Cardiac fibroblast (primary cell): ENCODE measurements around the gene TRMT2A.
"Not testable (repeated sequence)": the region's sequence is repeated elsewhere in the genome, so short reads cannot be mapped to it uniquely, and the experiment has no call there.

Experiments
- DNase-seq, 2 donors: peaks; one replicate each; pipeline versions ENCODE4 v3.0.0 to v3.0.0-alpha.2; 2010; ENCODE audit warnings: low read depth in 2 of 2
- H3K4me3 ChIP-seq, 2 donors: replicated peaks in 1 of 2; 1 replicate in 1 of 2; 2 replicates in 1 of 2; pipeline ENCODE4 v1.5.1; 2011; ENCODE audit warnings: low read depth in 2 of 2, low read length in 2 of 2, mild to moderate bottlenecking in 2 of 2, moderate library complexity in 1 of 2
- TF ChIP-seq, protein P1 (sequence below): IDR thresholded peaks from one replicate; pipeline ENCODE4 v1.5.1; 2011; ENCODE audit warnings: low read depth, mild to moderate bottlenecking, low read length, inconsistent platforms

TRMT2A gene

DNA sequence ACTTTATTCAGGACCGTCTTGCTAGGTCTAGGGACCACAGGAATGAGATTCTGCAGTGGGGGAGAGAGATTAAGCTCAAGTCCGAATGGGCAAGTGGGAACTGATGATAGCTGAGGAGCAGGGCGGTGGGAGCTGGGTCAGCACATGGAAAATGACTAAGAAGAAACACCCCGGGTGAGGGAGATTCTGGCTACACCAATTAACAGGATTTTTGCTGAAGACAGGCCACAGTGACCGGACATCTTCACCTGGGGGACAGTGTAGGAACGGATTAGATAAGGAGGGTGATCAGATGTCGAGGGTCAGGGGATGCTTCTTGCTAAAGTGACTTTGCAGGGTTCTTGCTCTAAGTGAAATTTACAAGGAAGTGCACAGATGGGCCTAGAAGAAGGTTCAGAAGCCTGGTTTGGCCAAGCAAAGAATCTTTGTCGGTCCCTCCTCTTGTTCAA lies 45.5 kb downstream of the TRMT2A start:
- TF ChIP-seq, protein P1, sequence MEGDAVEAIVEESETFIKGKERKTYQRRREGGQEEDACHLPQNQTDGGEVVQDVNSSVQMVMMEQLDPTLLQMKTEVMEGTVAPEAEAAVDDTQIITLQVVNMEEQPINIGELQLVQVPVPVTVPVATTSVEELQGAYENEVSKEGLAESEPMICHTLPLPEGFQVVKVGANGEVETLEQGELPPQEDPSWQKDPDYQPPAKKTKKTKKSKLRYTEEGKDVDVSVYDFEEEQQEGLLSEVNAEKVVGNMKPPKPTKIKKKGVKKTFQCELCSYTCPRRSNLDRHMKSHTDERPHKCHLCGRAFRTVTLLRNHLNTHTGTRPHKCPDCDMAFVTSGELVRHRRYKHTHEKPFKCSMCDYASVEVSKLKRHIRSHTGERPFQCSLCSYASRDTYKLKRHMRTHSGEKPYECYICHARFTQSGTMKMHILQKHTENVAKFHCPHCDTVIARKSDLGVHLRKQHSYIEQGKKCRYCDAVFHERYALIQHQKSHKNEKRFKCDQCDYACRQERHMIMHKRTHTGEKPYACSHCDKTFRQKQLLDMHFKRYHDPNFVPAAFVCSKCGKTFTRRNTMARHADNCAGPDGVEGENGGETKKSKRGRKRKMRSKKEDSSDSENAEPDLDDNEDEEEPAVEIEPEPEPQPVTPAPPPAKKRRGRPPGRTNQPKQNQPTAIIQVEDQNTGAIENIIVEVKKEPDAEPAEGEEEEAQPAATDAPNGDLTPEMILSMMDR: no peak
- no peak for DNase-seq

DNA sequence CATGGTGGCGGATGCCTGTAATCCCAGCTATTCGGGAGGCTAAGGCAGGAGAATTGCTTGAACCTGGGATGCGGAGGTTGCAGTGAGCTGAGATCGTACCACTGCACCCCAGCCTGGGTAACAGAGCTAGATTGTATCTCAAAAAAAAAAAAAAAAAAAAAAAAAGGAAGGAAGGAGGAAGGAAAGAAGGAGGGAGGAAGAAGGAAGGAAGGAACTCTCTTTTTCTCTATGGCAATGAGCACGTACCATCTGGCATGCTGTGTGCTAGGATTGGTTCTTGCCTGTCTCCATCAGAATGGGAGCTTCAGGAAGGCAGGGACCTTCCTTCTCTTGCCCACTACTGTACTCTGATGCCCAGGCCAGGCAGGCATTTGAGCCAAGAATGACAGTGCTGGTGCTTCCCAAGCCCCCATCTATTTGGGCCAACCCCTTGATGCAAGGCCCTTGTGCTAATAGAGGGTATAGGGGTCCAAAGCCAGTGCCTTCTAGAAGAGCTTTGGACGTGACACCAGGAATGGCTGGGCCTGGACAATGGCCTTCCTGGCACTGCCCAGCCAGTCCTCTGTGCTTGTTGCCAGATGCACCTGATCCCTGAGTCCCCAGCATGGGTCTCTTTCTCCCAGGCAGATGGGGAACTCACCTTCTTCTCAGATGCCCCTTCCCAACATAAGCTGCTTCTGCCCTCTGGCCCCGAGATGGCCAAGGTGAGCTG lies 47.5 kb downstream of the TRMT2A start:
- H3K4me3 ChIP-seq: no peak overlapping the region
- TF ChIP-seq, protein P1: no peak

More for the DNA sequence above, 45.5 kb downstream of the TRMT2A start:
- H3K4me3 ChIP-seq: no peak overlapping the region

DNA sequence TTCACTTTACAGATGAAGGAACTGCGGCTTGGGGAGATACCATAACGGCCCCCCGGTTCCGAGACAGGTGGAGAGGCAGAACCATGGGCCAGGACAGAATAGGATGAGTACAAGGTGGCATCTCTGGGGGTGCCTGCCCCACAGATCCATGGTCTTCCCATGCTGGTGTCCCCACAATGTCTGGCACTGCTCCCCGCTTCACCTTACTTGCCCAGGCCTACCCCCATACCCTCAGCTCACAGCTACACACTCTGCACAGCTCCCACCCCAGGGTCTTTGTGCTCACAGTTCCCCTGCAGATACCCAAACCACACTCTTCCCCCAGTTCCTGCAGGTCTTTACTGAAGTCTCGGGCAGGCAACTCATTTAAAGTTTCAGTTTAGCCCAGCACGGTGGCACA lies 48.4 kb downstream of the TRMT2A start:
- TF ChIP-seq, protein P1: no peak
- no peak for DNase-seq
- no peak overlapping the region for H3K4me3 ChIP-seq

More for the DNA sequence above, 47.5 kb downstream of the TRMT2A start:
- DNase-seq: no peak

DNA sequence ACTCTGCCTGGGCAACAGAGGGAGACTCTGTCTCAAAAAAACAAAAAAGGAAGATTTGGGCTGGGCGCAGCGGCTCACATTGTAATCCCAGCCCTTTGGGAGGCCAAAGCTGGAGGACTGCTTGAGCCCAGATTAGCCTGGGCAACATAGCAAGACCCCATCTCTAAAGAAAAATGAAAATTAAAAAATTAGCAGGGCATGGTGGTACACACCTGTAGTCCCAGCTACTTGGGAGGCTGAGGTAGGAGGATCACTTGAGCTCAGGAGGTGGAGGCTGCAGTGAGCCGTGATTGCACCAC lies 49.7 kb downstream of the TRMT2A start:
- not testable (repeated sequence) for DNase-seq, H3K4me3 ChIP-seq

DNA sequence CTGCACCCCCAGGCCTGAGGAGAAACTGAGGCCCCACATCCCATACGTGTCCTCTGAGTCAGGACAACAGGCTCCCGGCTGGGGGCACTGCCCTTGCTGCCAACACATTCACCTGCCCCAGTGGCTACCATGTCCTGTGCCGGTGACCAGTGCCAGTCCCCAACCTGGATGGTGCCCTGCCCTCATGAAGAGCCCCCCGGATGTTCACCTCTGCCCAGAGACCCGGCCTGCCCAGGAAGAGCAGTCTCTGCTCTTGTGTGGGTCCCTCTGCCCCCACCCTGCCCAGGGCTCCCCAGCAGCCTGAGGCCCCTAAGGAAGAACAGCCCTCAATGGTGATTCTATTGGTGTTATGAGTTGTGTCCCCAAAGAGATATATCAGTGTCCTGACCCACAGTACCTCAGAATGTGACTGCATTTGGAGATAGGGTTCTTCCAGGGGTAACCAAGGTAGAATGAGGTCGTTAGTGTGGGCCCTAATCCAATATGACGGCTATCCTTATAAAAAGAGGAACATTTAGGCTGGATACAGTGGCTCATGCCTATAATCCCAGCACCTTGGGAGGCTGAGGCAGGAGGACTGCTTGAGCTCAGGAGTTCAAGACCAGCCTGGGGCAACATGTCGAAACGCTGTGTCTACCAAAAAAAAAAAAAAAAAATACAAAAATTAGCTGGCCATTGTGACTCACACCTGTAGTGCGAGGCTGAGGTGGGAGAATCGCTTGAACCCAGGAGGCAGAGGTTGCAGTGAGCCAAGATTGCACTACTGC lies 50.2 kb downstream of the TRMT2A start:
- H3K4me3 ChIP-seq: no peak overlapping the region
- DNase-seq: no peak
- TF ChIP-seq, protein P1: no peak

DNA sequence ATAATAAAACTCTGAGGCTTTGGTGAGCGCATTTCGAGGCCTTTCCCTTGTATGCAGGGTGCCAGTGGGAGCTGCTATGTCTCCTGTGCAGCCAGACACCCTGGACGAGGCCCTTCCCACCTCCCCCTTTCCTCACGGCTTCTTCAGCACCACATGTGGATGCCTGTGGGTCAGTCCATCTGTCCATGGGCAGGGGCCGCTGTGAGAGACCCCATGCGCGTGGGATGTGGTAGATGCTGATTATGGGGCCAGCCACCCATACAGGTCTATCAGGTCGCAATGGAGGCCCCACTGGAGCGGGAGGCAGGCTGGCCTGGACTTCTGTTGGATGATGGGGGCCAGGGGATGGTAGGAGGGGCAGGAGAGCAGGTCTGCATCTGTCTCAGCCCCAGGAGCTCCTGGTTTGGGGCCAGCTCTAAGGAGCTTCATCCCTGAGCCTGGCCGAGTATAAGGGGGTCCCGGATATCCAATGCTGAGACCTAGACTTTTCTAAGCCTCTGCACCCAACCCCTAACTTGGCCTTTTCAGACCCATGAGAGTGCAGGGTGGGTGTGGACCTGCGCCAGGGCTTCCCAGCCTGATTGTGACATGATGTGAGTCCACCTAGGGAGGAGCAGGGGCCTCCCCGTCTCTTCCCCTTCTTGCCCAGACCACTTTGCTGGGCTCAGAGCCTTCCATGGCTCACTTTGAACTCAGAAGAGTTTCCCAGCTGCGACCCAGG lies 51.0 kb downstream of the TRMT2A start:
- H3K4me3 ChIP-seq: no peak overlapping the region
- TF ChIP-seq, protein P1: no peak
- DNase-seq: no peak
